H9 (cell line): ENCODE measurements around the gene ACOXL. TPM values are rescaled to one million over a fixed set of nuclear protein-coding genes. Genes with fewer than 3 reads are reported as not detected.

ENCODE experiments used
- DNase-seq: peaks from one replicate; pipeline ENCODE4 v3.0.0-alpha.2; 2017
- H2AFZ ChIP-seq: one replicate; pipeline ENCODE4 v1.6.1; 2013; ENCODE audit warnings: mild to moderate bottlenecking, low read length, control low read depth, moderate library complexity
- H2AK5ac ChIP-seq: 2 replicates; pipeline ENCODE4 v1.6.1; 2013; ENCODE audit warnings: low read length, control low read depth, mixed read lengths; ENCODE audit not compliant: insufficient read length
- H2BK120ac ChIP-seq: one replicate; pipeline ENCODE4 v1.6.1; 2013; ENCODE audit warnings: low read depth, mild to moderate bottlenecking, low read length, control low read depth, inconsistent platforms; ENCODE audit not compliant: poor library complexity, severe bottlenecking
- H2BK12ac ChIP-seq: 2 replicates; pipeline ENCODE4 v1.6.1; 2013; ENCODE audit warnings: low read length, control low read depth, mixed read lengths, low read depth; ENCODE audit not compliant: insufficient read length
- H2BK15ac ChIP-seq: 2 replicates; pipeline ENCODE4 v1.6.1; 2013; ENCODE audit warnings: low read depth, low read length, control low read depth
- H2BK20ac ChIP-seq: one replicate; pipeline ENCODE4 v1.6.1; 2013; ENCODE audit warnings: low read depth, mild to moderate bottlenecking, low read length, control low read depth, inconsistent platforms; ENCODE audit not compliant: poor library complexity, severe bottlenecking
- H2BK5ac ChIP-seq: 2 replicates; pipeline ENCODE4 v1.6.1; 2013; ENCODE audit warnings: low read length, control low read depth, mixed read lengths; ENCODE audit not compliant: insufficient read length
- H3K14ac ChIP-seq: 2 replicates; pipeline ENCODE4 v1.6.1; 2013; ENCODE audit warnings: low read length, control low read depth; ENCODE audit not compliant: insufficient read depth
- H3K18ac ChIP-seq: 2 replicates; pipeline ENCODE4 v1.6.1; 2013; ENCODE audit warnings: low read depth, mild to moderate bottlenecking, mixed read lengths, low read length, control low read depth; ENCODE audit not compliant: insufficient read length
- H3K23ac ChIP-seq: 2 replicates; pipeline ENCODE4 v1.6.1; 2013; ENCODE audit warnings: low read length, control low read depth, mixed read lengths, low read depth; ENCODE audit not compliant: insufficient read length
- H3K23me2 ChIP-seq: 2 replicates; pipeline ENCODE4 v1.6.1; 2013; ENCODE audit warnings: low read depth, mild to moderate bottlenecking, mixed read lengths, low read length, control low read depth; ENCODE audit not compliant: insufficient read length, poor library complexity, severe bottlenecking
- H3K27ac ChIP-seq: 2 replicates; pipeline ENCODE4 v1.5.1; 2013; ENCODE audit warnings: low read length, control low read depth, mixed read lengths, low read depth; ENCODE audit not compliant: insufficient read length
- H3K27me3 ChIP-seq: 2 replicates; pipeline ENCODE4 v1.6.1; 2013; ENCODE audit warnings: low read length, control low read depth, inconsistent platforms; ENCODE audit not compliant: insufficient read depth
- H3K4ac ChIP-seq: 2 replicates; pipeline ENCODE4 v1.6.1; 2013; ENCODE audit warnings: low read depth, mild to moderate bottlenecking, control low read depth, inconsistent platforms, low read length, moderate library complexity
- H3K4me1 ChIP-seq: 2 replicates; pipeline ENCODE4 v1.6.1; 2013; ENCODE audit warnings: low read length, control low read depth, inconsistent platforms; ENCODE audit not compliant: insufficient read depth
- H3K4me2 ChIP-seq: 2 replicates; pipeline ENCODE4 v1.6.1; 2013; ENCODE audit warnings: low read length, control low read depth, mixed read lengths; ENCODE audit not compliant: insufficient read length, insufficient read depth
- H3K56ac ChIP-seq: 2 replicates; pipeline ENCODE4 v1.6.1; 2013; ENCODE audit warnings: low read depth, mild to moderate bottlenecking, mixed read lengths, low read length, control low read depth; ENCODE audit not compliant: insufficient read length
- H3K79me1 ChIP-seq: 2 replicates; pipeline ENCODE4 v1.6.1; 2013; ENCODE audit warnings: low read depth, mild to moderate bottlenecking, moderate library complexity, low read length, control low read depth, inconsistent platforms; ENCODE audit not compliant: insufficient read depth, poor library complexity, severe bottlenecking
- H3K79me2 ChIP-seq: 2 replicates; pipeline ENCODE4 v1.6.1; 2013; ENCODE audit warnings: low read length, control low read depth, inconsistent platforms; ENCODE audit not compliant: insufficient read depth
- H3K9ac ChIP-seq: 2 replicates; pipeline ENCODE4 v1.6.1; 2013; ENCODE audit warnings: low read length, control low read depth, mixed read lengths; ENCODE audit not compliant: insufficient read length; ENCODE audit errors: extremely low read depth
- H3K9me3 ChIP-seq: one replicate; pipeline ENCODE4 v1.6.1; 2013; ENCODE audit warnings: low read depth, low read length, inconsistent platforms; ENCODE audit not compliant: control insufficient read depth
- H3T11ph ChIP-seq: one replicate; pipeline ENCODE4 v1.6.1; 2013; ENCODE audit warnings: mild to moderate bottlenecking, low read length, control low read depth, inconsistent platforms
- H4K20me1 ChIP-seq: one replicate; pipeline ENCODE4 v1.6.1; 2013; ENCODE audit not compliant: control insufficient read depth, insufficient read length, insufficient read depth
- H4K5ac ChIP-seq: 2 replicates; pipeline ENCODE4 v1.6.1; 2013; ENCODE audit warnings: low read depth, mild to moderate bottlenecking, mixed read lengths, low read length, control low read depth; ENCODE audit not compliant: insufficient read length
- H4K8ac ChIP-seq: replicated peaks from 2 replicates; pipeline ENCODE4 v1.6.1; 2013; ENCODE audit warnings: low read length, control low read depth, mixed read lengths, low read depth; ENCODE audit not compliant: insufficient read length
- H4K91ac ChIP-seq: 2 replicates; pipeline ENCODE4 v1.6.1; 2013; ENCODE audit warnings: low read depth, mild to moderate bottlenecking, moderate library complexity, mixed read lengths, low read length, control low read depth; ENCODE audit not compliant: insufficient read length
- H3K27ac Mint-ChIP-seq, 3 experiments: 2 replicates in 2 of 3; 3 replicates in 1 of 3; pipeline ENCODE4 v1.8.0; 2020 to 2021; ENCODE audit warnings: mixed read lengths in 3 of 3, mild to moderate bottlenecking in 1 of 3, moderate library complexity in 1 of 3
- H3K27me3 Mint-ChIP-seq: 2 replicates; pipeline ENCODE4 v1.8.0; 2021; ENCODE audit warnings: low read depth, mild to moderate bottlenecking, moderate library complexity, mixed read lengths
- H3K36me3 Mint-ChIP-seq, 3 experiments: 2 replicates in 2 of 3; 3 replicates in 1 of 3; pipeline ENCODE4 v1.8.0; 2020 to 2021; ENCODE audit warnings: low read depth in 3 of 3, mixed read lengths in 3 of 3; ENCODE audit not compliant: insufficient read depth in 1 of 3
- H3K4me1 Mint-ChIP-seq, 2 experiments: 2 replicates each; pipeline ENCODE4 v1.8.0; 2020; ENCODE audit warnings: mixed read lengths in 2 of 2
- H3K4me3 Mint-ChIP-seq, 2 experiments: 2 replicates in 1 of 2; 3 replicates in 1 of 2; pipeline ENCODE4 v1.8.0; 2020 to 2021; ENCODE audit warnings: mild to moderate bottlenecking in 2 of 2, mixed read lengths in 2 of 2, moderate library complexity in 1 of 2
- H3K9me3 Mint-ChIP-seq, 2 experiments: 2 replicates in 1 of 2; 3 replicates in 1 of 2; pipeline ENCODE4 v1.8.0; 2020; ENCODE audit warnings: mild to moderate bottlenecking in 2 of 2, mixed read lengths in 2 of 2, moderate library complexity in 1 of 2
- CTCF ChIP-seq: fragments of 200-600 bp; sonication (generic); conservative IDR thresholded peaks from 3 replicates; pipeline ENCODE4 v1.8.0; 2021; ENCODE audit warnings: antibody characterized with exemption, mild to moderate bottlenecking
- WGBS: extraction: QIAGEN DNeasy Blood & Tissue Kit; methylation state at CpG from one replicate; pipeline ENCODE4 v1.1.7; 2013; ENCODE audit warnings: missing lambda C conversion rate, low lambda C conversion rate, mixed read lengths; ENCODE audit not compliant: insufficient read length; ENCODE audit errors: extremely low coverage; 5-methylcytosine and 5-hydroxymethylcytosine counted together
- total RNA-seq: library from RNA; stranded (reverse); gene quantifications from 2 replicates; pipeline ENCODE4 v1.2.1, GENCODE V29; 2021

The ACOXL gene
- total RNA-seq, 1 experiment from 2014 or later = 37.6 TPM

DNA sequence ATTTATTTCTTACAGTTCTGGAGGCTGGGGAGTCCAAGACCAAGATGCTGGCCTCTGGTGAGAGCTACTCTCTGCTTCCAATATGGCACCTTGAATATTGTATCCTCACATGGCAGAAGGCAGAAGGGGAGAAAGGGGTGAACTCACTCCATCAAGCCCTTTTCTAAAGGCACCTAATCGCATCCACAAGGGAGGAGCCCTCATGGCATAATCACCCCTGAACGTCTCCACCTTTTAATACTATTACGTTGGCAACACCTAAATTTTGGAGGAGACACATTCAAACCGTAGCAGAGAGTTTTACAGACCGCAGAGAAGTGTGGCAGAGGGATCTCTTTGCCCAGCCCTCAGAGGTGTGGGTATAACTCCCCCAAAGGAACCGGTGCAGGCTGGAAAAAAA is 245.8 kb downstream of the ACOXL start:
- no peak overlapping the region for H3K9ac ChIP-seq
- no peak overlapping the region for H3T11ph ChIP-seq
- peaks cover 14 to 20% of the 10 kb centered on the region in 2 experiments for H3K4me1 Mint-ChIP-seq
- H3K18ac ChIP-seq = no peak overlapping the region
- H3K9me3 ChIP-seq = no peaks in the 10 kb centered on the region
- peaks cover 2% of the 10 kb centered on the region; the same call in 1 of the 2 replicates for H3K4me1 ChIP-seq
- no peak overlapping the region for H2BK12ac ChIP-seq
- H3K9me3 Mint-ChIP-seq = no peaks in the 10 kb centered on the region
- H3K56ac ChIP-seq = no peak overlapping the region
- no peak overlapping the region for H2BK120ac ChIP-seq
- no peak overlapping the region for H2AFZ ChIP-seq
- H3K79me2 ChIP-seq = no peaks in the 10 kb centered on the region
- no peak overlapping the region for H3K14ac ChIP-seq
- H3K36me3 Mint-ChIP-seq = peaks cover 0 to 10% (median 3%) of the 10 kb centered on the region in 3 experiments; a peak in 2 of 7 replicates
- H4K91ac ChIP-seq = no peak overlapping the region
- H3K4me2 ChIP-seq = no peak overlapping the region
- no peak for TF ChIP-seq CTCF
- no peak overlapping the region for H4K8ac ChIP-seq
- no peak overlapping the region for H3K4me3 Mint-ChIP-seq
- H3K27me3 Mint-ChIP-seq = no peaks in the 10 kb centered on the region; the same call in 1 of the 2 replicates
- H3K23ac ChIP-seq = no peak overlapping the region
- H4K20me1 ChIP-seq = no peaks in the 10 kb centered on the region
- no peak overlapping the region for H4K5ac ChIP-seq
- no peaks in the 10 kb centered on the region for H3K23me2 ChIP-seq
- WGBS = no CpG with 5 or more reads among the region's 6 CpGs
- no peaks in the 10 kb centered on the region for H3K27me3 ChIP-seq
- no peak overlapping the region for H2BK15ac ChIP-seq
- no peak overlapping the region for H2BK5ac ChIP-seq
- H3K27ac Mint-ChIP-seq = no peak overlapping the region; a peak in 2 of 7 replicates
- no peaks in the 10 kb centered on the region for H3K79me1 ChIP-seq
- no peak for DNase-seq
- no peak overlapping the region for H2BK20ac ChIP-seq
- H3K4ac ChIP-seq = no peak overlapping the region
- H3K27ac ChIP-seq = no peak overlapping the region
- no peak overlapping the region for H2AK5ac ChIP-seq
